HG03354 (cell line): Measurements from ENCODE around the gene HOXA3.

Source experiments
- ATAC-seq: cut with Tn5 transposase; IDR thresholded peaks from one replicate; pipeline ENCODE4 v1.9.1; 2021; ENCODE audit warnings: mild to moderate bottlenecking; ENCODE audit not compliant: unreplicated experiment, poor library complexity, severe bottlenecking

The HOXA3 gene

GRCh38 chr7:27109466-27110185 lies 42.8 kb downstream of the HOXA3 start:
- no peak for ATAC-seq

- no peak for ATAC-seq
Observed at GRCh38 chr7:27108390-27109127, 43.8 kb downstream of the HOXA3 start.

- no peak for ATAC-seq
Observed at GRCh38 chr7:27107391-27108381, 44.7 kb downstream of the HOXA3 start.

- no peak for ATAC-seq
Observed at GRCh38 chr7:27106901-27107240, 45.5 kb downstream of the HOXA3 start.

- no peak for ATAC-seq
Observed at GRCh38 chr7:27106181-27106900, 46.0 kb downstream of the HOXA3 start.

GRCh38 chr7:27105301-27106031 lies 46.9 kb downstream of the HOXA3 start:
- ATAC-seq: no peak

- ATAC-seq: no peak
Observed at GRCh38 chr7:27104341-27105058, 47.9 kb downstream of the HOXA3 start.

- no peak for ATAC-seq
Observed at GRCh38 chr7:27103489-27104226, 48.7 kb downstream of the HOXA3 start.

- no peak for ATAC-seq
Observed at GRCh38 chr7:27102581-27103442, 49.6 kb downstream of the HOXA3 start, which contains the start of gene HOXA2. Gene HOXA2 (minus strand): TSS chr7:27102683. CDS start chr7:27102500, 183 bp downstream.

- no peak for ATAC-seq
Observed at GRCh38 chr7:27101957-27102580, 50.3 kb downstream of the HOXA3 start.

GRCh38 chr7:27101171-27101956 lies 51.0 kb downstream of the HOXA3 start:
- no peak for ATAC-seq

GRCh38 chr7:27100694-27101170 lies 51.7 kb downstream of the HOXA3 start:
- no peak for ATAC-seq

GRCh38 chr7:27099453-27100370 lies 52.7 kb downstream of the HOXA3 start:
- ATAC-seq: no peak
